Smooth muscle cell (in vitro differentiated cells): ENCODE measurements around the gene ARHGAP42. TPM values are rescaled to one million over a fixed set of nuclear protein-coding genes. Genes with fewer than 3 reads are reported as not detected.

Source experiments
- DNase-seq: peaks from one replicate; lab custom pipeline; 2025; ENCODE audit not compliant: unreplicated experiment; lab: John Stamatoyannopoulos, UW
- H2AFZ ChIP-seq: fragments of 200-600 bp; sonication (generic); 2 replicates; pipeline ENCODE4 v1.6.0; 2016; ENCODE audit warnings: antibody characterized with exemption, low read depth, mild to moderate bottlenecking
- H3F3A ChIP-seq: fragments of 200-600 bp; sonication (generic); 2 replicates; pipeline ENCODE4 v1.6.0; 2017; ENCODE audit warnings: antibody characterized with exemption, low read depth
- H3K27ac ChIP-seq: fragments of 200-600 bp; sonication (generic); 2 replicates; pipeline ENCODE4 v1.5.1; 2016; ENCODE audit warnings: low read depth, mild to moderate bottlenecking
- H3K27me3 ChIP-seq: fragments of 200-600 bp; sonication (generic); 2 replicates; pipeline ENCODE4 v1.6.1; 2016; ENCODE audit warnings: low read depth, mild to moderate bottlenecking
- H3K36me3 ChIP-seq: fragments of 200-600 bp; sonication (generic); 2 replicates; pipeline ENCODE4 v1.5.1; 2016; ENCODE audit warnings: low read depth
- H3K4me1 ChIP-seq: fragments of 200-600 bp; sonication (generic); 2 replicates; pipeline ENCODE4 v1.5.1; 2016; ENCODE audit warnings: low read depth
- H3K4me2 ChIP-seq: fragments of 200-600 bp; sonication (generic); 2 replicates; pipeline ENCODE4 v1.6.0; 2016; ENCODE audit warnings: mild to moderate bottlenecking
- H3K4me3 ChIP-seq: fragments of 200-600 bp; sonication (generic); 2 replicates; pipeline ENCODE4 v1.5.1; 2016; ENCODE audit warnings: mild to moderate bottlenecking
- H3K79me2 ChIP-seq: fragments of 200-600 bp; sonication (generic); 2 replicates; pipeline ENCODE4 v1.6.0; 2016; ENCODE audit warnings: low read depth, mild to moderate bottlenecking
- H3K9ac ChIP-seq: fragments of 200-600 bp; sonication (generic); 2 replicates; pipeline ENCODE4 v1.6.0; 2016; ENCODE audit warnings: low read depth
- H3K9me3 ChIP-seq: fragments of 200-600 bp; sonication (generic); replicated peaks from 2 replicates; pipeline ENCODE4 v1.5.1; 2016; ENCODE audit warnings: low read depth
- H4K20me1 ChIP-seq: fragments of 200-600 bp; sonication (generic); 2 replicates; pipeline ENCODE4 v1.6.0; 2016; ENCODE audit warnings: low read depth
- WGBS: methylation state at CpG from one replicate; pipeline ENCODE4 v1.1.7; 2016; ENCODE audit warnings: low lambda C conversion rate; 5-methylcytosine and 5-hydroxymethylcytosine counted together
- polyA plus RNA-seq: library from polyadenylated mRNA; unstranded; fragments of >200 nt; fragmentation: Nextera tagmentation; extraction: Ambion mirVana; gene quantifications from 2 replicates; pipeline ENCODE4 v1.2.1, GENCODE V29; 2016
- total RNA-seq: library from RNA; depleted of rRNA; stranded (reverse); fragments of >200 nt; gene quantifications from 2 replicates; pipeline ENCODE4 v1.2.3, GENCODE V29; 2014
- TF ChIP-seq, protein P1 (sequence below): fragments of 200-600 bp; sonication (generic); IDR thresholded peaks from 2 replicates; pipeline ENCODE4 v1.5.1; 2017; ENCODE audit warnings: borderline replicate concordance, mild to moderate bottlenecking, antibody characterized with exemption; ENCODE audit not compliant: insufficient read depth, poor library complexity, severe bottlenecking

ARHGAP42 gene
- total and polyA plus RNA-seq, 2 experiments from 2014 or later: 12.2 to 53.4 TPM

DNA sequence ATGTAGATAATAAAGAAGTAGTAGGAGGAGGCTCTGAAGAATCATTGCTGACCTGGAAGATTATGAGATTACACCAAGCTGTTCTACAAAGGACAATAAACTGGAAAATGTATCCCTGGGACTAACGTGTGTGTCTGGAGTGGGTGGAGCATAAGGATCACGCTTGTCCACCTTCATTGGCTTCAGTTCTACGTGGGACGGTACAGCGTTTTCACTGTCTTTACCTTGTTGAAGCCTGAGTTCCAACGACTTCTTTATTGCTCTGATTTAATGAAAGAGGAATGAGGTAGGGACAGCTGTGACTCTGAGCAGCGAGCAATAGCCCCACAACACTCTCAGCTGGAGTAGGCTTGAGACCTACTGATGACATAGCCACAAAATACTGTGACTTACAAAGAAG, 87.0 kb downstream of the ARHGAP42 start:
- Histone ChIP-seq H4K20me1 (no peaks in the 10 kb centered on the region), H3K9me3 (no peaks in the 10 kb centered on the region), H3F3A (peaks cover 5% of the 10 kb centered on the region), H3K4me2 (no peak overlapping the region), H3K79me2 (peaks cover 18% of the 10 kb centered on the region), H3K9ac (no peak overlapping the region), H3K4me3 (no peak overlapping the region), H3K27ac (peak overlapping the region; percentile 82), H3K36me3 (peaks cover 11% of the 10 kb centered on the region), H3K4me1 (peaks cover 4% of the 10 kb centered on the region), H3K27me3 (no peaks in the 10 kb centered on the region), H2AFZ (no peak overlapping the region)
- 77% methylated on average over 7 of the region's 7 CpGs for WGBS
- TF ChIP-seq, protein P1, sequence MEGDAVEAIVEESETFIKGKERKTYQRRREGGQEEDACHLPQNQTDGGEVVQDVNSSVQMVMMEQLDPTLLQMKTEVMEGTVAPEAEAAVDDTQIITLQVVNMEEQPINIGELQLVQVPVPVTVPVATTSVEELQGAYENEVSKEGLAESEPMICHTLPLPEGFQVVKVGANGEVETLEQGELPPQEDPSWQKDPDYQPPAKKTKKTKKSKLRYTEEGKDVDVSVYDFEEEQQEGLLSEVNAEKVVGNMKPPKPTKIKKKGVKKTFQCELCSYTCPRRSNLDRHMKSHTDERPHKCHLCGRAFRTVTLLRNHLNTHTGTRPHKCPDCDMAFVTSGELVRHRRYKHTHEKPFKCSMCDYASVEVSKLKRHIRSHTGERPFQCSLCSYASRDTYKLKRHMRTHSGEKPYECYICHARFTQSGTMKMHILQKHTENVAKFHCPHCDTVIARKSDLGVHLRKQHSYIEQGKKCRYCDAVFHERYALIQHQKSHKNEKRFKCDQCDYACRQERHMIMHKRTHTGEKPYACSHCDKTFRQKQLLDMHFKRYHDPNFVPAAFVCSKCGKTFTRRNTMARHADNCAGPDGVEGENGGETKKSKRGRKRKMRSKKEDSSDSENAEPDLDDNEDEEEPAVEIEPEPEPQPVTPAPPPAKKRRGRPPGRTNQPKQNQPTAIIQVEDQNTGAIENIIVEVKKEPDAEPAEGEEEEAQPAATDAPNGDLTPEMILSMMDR: no peak
- no peak for DNase-seq

DNA sequence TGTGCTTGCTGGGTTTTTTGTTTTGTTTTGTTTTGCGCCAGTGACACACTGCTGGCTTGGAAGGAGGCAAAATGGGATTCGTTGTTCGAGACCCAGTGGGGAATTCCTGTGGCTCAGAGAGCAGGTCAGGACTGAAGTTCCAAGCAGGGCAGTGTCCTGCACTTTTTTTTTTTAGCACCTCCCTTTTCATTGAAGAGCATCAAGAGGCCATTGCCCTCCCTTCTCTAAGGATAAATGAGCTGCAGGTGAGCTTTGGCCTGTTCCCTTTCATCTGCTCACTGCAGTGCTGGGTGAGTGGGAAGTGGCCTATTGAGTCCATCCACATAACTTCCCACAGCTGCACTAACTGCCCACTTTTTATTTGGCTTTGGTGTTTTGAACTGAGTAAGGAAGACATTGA, 87.8 kb downstream of the ARHGAP42 start:
- TF ChIP-seq, protein P1: no peak
- Histone ChIP-seq H3F3A (peaks cover 5% of the 10 kb centered on the region), H3K4me3 (no peak overlapping the region), H3K27me3 (no peaks in the 10 kb centered on the region), H4K20me1 (no peaks in the 10 kb centered on the region), H3K9me3 (no peaks in the 10 kb centered on the region), H3K36me3 (peaks cover 11% of the 10 kb centered on the region), H3K4me2 (no peak overlapping the region), H3K4me1 (no peaks in the 10 kb centered on the region), H3K9ac (no peak overlapping the region), H2AFZ (no peak overlapping the region), H3K27ac (peak overlapping the region; percentile 82), H3K79me2 (peaks cover 18% of the 10 kb centered on the region)
- WGBS: 84% methylated on average over 3 of the region's 3 CpGs
- DNase-seq: no peak

DNA sequence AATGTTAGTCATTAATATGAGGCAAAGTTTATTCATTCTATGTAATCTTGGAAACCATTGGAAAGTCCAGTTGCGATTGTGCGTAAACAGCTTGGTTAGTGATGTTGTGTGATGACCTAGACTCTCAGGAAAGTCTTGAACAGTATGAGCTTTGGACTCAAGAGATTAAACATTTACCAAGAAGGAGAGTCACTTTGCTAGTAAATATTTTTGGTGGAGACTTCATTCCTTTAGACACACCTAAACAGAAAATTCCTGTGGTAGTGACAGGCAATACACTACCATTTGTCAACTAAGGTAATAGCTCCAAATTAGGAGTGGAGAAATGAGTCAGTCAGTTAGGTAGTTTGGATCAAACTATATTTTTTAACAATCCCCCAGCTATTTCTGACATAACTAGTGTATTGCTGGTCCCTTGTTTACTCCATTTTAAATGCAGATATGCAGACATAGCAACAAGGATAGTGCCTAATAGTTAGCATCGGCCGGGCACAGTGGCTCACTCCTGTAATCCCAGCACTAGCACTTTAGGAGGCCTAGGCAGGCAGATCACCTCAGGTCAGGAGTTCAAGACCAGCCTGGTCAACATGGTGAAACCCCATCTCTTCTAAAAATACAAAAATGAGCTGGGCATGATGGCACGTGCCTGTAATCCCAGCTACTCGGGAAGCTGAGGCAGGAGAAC, 89.3 kb downstream of the ARHGAP42 start:
- H3K79me2 ChIP-seq: peaks cover 14% of the 10 kb centered on the region
- H3K4me1 ChIP-seq: no peaks in the 10 kb centered on the region
- no peak overlapping the region for H3K4me2 ChIP-seq
- no peaks in the 10 kb centered on the region for H4K20me1 ChIP-seq
- H3K9me3 ChIP-seq: no peaks in the 10 kb centered on the region
- no peak overlapping the region for H2AFZ ChIP-seq
- no peaks in the 10 kb centered on the region for H3K27me3 ChIP-seq
- peaks cover 5% of the 10 kb centered on the region for H3F3A ChIP-seq
- no peak overlapping the region for H3K4me3 ChIP-seq
- peak overlapping the region; percentile 82 for H3K27ac ChIP-seq
- H3K9ac ChIP-seq: peak overlapping the region; percentile 38
- DNase-seq: no peak
- H3K36me3 ChIP-seq: peaks cover 4% of the 10 kb centered on the region
- TF ChIP-seq, protein P1: no peak
- WGBS: 87% methylated on average over 6 of the region's 6 CpGs

DNA sequence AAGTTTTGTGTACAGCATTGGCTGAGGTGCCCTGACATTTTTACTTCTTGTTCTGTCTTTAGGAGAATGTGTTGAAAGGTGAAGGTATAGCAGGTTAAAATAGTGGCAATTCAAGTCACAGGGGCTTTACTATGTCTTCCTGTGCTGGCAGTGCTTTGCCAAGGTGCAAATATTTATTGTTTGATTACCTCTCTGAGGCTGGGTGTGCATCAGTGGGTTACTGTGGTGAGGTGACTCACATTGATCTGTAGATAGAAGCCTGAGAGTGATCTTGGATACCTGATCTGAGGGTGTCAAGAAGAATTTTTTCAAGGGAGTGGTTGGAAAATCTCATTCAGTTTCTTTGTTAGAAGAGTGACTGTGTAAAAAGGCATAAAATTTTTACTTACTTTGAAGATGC, 90.0 kb downstream of the ARHGAP42 start:
- Histone ChIP-seq H4K20me1 (no peaks in the 10 kb centered on the region), H3K79me2 (peaks cover 14% of the 10 kb centered on the region), H3K4me1 (no peaks in the 10 kb centered on the region), H3K4me3 (no peak overlapping the region), H3K27ac (peak overlapping the region; percentile 82), H3K4me2 (no peak overlapping the region), H3K9ac (peak overlapping the region; percentile 27), H3K27me3 (no peaks in the 10 kb centered on the region), H3K9me3 (no peaks in the 10 kb centered on the region), H3K36me3 (peaks cover 4% of the 10 kb centered on the region), H3F3A (peaks cover 5% of the 10 kb centered on the region), H2AFZ (no peak overlapping the region)
- TF ChIP-seq, protein P1: no peak
- no peak for DNase-seq
